ENCODE data around the gene SH3GL1. TPM values are rescaled to one million over a fixed set of nuclear protein-coding genes. Genes with fewer than 3 reads are reported as not detected.

SH3GL1 gene
- total RNA-seq, 2 donors from 2014 or later, result 47.3 to 56.9 TPM

GRCh38 chr19:4443966-4444764, 43.8 kb upstream of the SH3GL1 start:
- Histone ChIP-seq H3K36me3 (peaks cover 46% of the 10 kb centered on the region), H3K9me3 (no peaks in the 10 kb centered on the region), H3K27ac (no peak overlapping the region), H3K4me1 (ENCODE audit: control insufficient read depth in 1 of 2, low read depth in 2 of 2) (peaks cover 3 to 7% of the 10 kb centered on the region in 2 donors), H3K27me3 (replicated peaks; ENCODE audit: insufficient read depth) (no peaks in the 10 kb centered on the region), H3K4me3 (no peak overlapping the region)
- DNase-seq (ENCODE audit: low spot score) (no peak), ATAC-seq (ENCODE audit: insufficient number of reproducible peaks, low FRiP score, low read depth) (no peak)
- TF ChIP-seq, protein P1, sequence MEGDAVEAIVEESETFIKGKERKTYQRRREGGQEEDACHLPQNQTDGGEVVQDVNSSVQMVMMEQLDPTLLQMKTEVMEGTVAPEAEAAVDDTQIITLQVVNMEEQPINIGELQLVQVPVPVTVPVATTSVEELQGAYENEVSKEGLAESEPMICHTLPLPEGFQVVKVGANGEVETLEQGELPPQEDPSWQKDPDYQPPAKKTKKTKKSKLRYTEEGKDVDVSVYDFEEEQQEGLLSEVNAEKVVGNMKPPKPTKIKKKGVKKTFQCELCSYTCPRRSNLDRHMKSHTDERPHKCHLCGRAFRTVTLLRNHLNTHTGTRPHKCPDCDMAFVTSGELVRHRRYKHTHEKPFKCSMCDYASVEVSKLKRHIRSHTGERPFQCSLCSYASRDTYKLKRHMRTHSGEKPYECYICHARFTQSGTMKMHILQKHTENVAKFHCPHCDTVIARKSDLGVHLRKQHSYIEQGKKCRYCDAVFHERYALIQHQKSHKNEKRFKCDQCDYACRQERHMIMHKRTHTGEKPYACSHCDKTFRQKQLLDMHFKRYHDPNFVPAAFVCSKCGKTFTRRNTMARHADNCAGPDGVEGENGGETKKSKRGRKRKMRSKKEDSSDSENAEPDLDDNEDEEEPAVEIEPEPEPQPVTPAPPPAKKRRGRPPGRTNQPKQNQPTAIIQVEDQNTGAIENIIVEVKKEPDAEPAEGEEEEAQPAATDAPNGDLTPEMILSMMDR (IDR thresholded peaks at IDR 0.05), result no peak

DNA sequence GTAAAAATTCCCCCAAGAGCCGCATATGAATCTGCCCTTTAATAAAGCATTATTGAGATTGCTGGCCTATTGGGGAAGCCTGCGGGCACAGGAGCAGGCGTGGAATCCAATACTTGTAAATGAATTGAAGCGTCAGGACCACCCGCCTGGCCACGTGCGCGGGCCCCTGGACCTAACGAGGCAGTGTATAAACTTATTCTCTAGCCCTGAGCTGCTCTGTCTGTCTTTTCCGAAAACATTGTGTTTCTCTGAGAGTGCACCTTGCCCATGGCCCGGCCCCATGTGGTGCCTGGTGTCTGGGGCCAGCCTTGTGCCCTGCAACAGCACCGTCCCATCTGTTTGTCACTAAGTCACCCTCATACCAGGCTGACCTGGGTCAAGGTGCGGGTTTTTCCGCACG, 42.8 kb upstream of the SH3GL1 start:
- DNase-seq (ENCODE audit: low spot score) (no peak), ATAC-seq (ENCODE audit: insufficient number of reproducible peaks, low FRiP score, low read depth) (no peak)
- Histone ChIP-seq H3K27me3 (replicated peaks; ENCODE audit: insufficient read depth) (no peaks in the 10 kb centered on the region), H3K4me3 (no peak overlapping the region), H3K36me3 (peaks cover 37% of the 10 kb centered on the region), H3K27ac (no peak overlapping the region), H3K9me3 (no peaks in the 10 kb centered on the region), H3K4me1 (ENCODE audit: control insufficient read depth in 1 of 2, low read depth in 2 of 2) (no peaks in the 10 kb centered on the region)
- TF ChIP-seq, protein P1 (IDR thresholded peaks at IDR 0.05), result no peak

GRCh38 chr19:4442819-4443146, 42.4 kb upstream of the SH3GL1 start:
- Histone ChIP-seq H3K36me3 (peaks cover 33% of the 10 kb centered on the region), H3K4me1 (ENCODE audit: control insufficient read depth in 1 of 2, low read depth in 2 of 2) (no peaks in the 10 kb centered on the region), H3K9me3 (no peaks in the 10 kb centered on the region), H3K27ac (no peak overlapping the region), H3K27me3 (replicated peaks; ENCODE audit: insufficient read depth) (no peaks in the 10 kb centered on the region), H3K4me3 (no peak overlapping the region)
- no peak for ATAC-seq (ENCODE audit: insufficient number of reproducible peaks, low FRiP score, low read depth)
- DNase-seq (ENCODE audit: low spot score), result no peak
- TF ChIP-seq, protein P1 (IDR thresholded peaks at IDR 0.05), result no peak

- H3K4me1 ChIP-seq (ENCODE audit: control insufficient read depth in 1 of 2, low read depth in 2 of 2), result no peaks in the 10 kb centered on the region
- no peak overlapping the region for H3K4me3 ChIP-seq
- ATAC-seq (ENCODE audit: insufficient number of reproducible peaks, low FRiP score, low read depth), result no peak
- no peak overlapping the region for H3K27ac ChIP-seq
- DNase-seq (ENCODE audit: low spot score), result no peak
- no peaks in the 10 kb centered on the region for H3K9me3 ChIP-seq
- H3K27me3 ChIP-seq (replicated peaks; ENCODE audit: insufficient read depth), result no peaks in the 10 kb centered on the region
- peaks cover 27% of the 10 kb centered on the region for H3K36me3 ChIP-seq
- TF ChIP-seq, protein P1 (IDR thresholded peaks at IDR 0.05), result no peak
Observed at GRCh38 chr19:4441994-4442818, 41.9 kb upstream of the SH3GL1 start.

- H3K4me3 ChIP-seq, result no peak overlapping the region
- H3K36me3 ChIP-seq, result no peaks in the 10 kb centered on the region
- TF ChIP-seq, protein P1 (IDR thresholded peaks at IDR 0.05), result no peak
- no peaks in the 10 kb centered on the region for H3K4me1 ChIP-seq (ENCODE audit: control insufficient read depth in 1 of 2, low read depth in 2 of 2)
- no peak overlapping the region for H3K27ac ChIP-seq
- no peaks in the 10 kb centered on the region for H3K9me3 ChIP-seq
- ATAC-seq (ENCODE audit: insufficient number of reproducible peaks, low FRiP score, low read depth), result no peak
- H3K27me3 ChIP-seq (replicated peaks; ENCODE audit: insufficient read depth), result no peaks in the 10 kb centered on the region
- no peak for DNase-seq (ENCODE audit: low spot score)
Observed at GRCh38 chr19:4439243-4439642, 38.9 kb upstream of the SH3GL1 start.
